Neural cell (in vitro differentiated cells): ENCODE data around the gene RFNG.

Source experiments
- POLR2AphosphoS5 ChIP-seq: IDR thresholded peaks from 2 replicates; pipeline ENCODE4 v1.6.1; 2012
- TF ChIP-seq, protein P1 (sequence below): fragments of 450-650 bp; IDR thresholded peaks from 2 replicates; pipeline ENCODE4 v1.5.1; 2014; ENCODE audit warnings: antibody characterized with exemption, mild to moderate bottlenecking, moderate library complexity; ENCODE audit not compliant: poor library complexity, severe bottlenecking

DNA sequence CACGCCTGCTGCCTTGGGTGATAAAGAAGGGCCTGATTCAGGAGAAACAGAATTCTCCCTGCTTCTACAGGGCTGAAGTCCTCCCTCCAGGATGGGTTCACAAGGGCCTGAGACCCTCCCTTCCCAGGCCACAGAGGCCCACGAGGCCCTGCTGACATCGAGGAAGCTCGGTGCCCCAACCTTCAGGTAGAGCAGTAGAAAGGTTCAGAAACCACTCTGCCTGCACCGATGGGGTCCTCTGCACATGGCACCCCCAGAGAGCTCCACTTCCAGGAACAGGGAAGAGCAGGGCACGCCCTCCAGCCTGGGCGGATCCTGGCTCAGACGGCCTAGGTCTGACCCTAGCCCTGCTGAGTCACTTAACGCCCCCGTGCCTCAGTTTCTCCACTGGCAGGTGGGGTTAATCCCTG, 29.7 kb downstream of the RFNG start:
- no peak for TF ChIP-seq POLR2AphosphoS5
- TF ChIP-seq, protein P1, sequence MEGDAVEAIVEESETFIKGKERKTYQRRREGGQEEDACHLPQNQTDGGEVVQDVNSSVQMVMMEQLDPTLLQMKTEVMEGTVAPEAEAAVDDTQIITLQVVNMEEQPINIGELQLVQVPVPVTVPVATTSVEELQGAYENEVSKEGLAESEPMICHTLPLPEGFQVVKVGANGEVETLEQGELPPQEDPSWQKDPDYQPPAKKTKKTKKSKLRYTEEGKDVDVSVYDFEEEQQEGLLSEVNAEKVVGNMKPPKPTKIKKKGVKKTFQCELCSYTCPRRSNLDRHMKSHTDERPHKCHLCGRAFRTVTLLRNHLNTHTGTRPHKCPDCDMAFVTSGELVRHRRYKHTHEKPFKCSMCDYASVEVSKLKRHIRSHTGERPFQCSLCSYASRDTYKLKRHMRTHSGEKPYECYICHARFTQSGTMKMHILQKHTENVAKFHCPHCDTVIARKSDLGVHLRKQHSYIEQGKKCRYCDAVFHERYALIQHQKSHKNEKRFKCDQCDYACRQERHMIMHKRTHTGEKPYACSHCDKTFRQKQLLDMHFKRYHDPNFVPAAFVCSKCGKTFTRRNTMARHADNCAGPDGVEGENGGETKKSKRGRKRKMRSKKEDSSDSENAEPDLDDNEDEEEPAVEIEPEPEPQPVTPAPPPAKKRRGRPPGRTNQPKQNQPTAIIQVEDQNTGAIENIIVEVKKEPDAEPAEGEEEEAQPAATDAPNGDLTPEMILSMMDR = no peak
